HG03457 (cell line): Measurements from ENCODE around the gene KCNAB1.
A peak's percentile ranks its signal among the peaks of the same experiment; 100 is the strongest.

Experiments used
- ATAC-seq: cut with Tn5 transposase; IDR thresholded peaks from one replicate; pipeline ENCODE4 v1.9.1; 2021; ENCODE audit warnings: moderate number of reproducible peaks; ENCODE audit not compliant: unreplicated experiment

KCNAB1 gene

GRCh38 chr3:156527060-156527459, 406.7 kb downstream of the KCNAB1 start:
- ATAC-seq, result no peak

GRCh38 chr3:156530980-156531379, 410.6 kb downstream of the KCNAB1 start:
- ATAC-seq, result no peak

GRCh38 chr3:156532730-156533129, 412.4 kb downstream of the KCNAB1 start:
- no peak for ATAC-seq

- no peak for ATAC-seq
Observed at GRCh38 chr3:156533205-156533604, 412.8 kb downstream of the KCNAB1 start.

- no peak for ATAC-seq
Observed at GRCh38 chr3:156535162-156535627, 414.8 kb downstream of the KCNAB1 start.

GRCh38 chr3:156535798-156536197, 415.4 kb downstream of the KCNAB1 start:
- ATAC-seq, result no peak

GRCh38 chr3:156536524-156537316, 416.3 kb downstream of the KCNAB1 start:
- no peak for ATAC-seq

- ATAC-seq, result no peak
Observed at GRCh38 chr3:156539051-156539450, 418.7 kb downstream of the KCNAB1 start.

GRCh38 chr3:156539802-156540201, 419.4 kb downstream of the KCNAB1 start:
- no peak for ATAC-seq

GRCh38 chr3:156542101-156543042, 422.0 kb downstream of the KCNAB1 start:
- no peak for ATAC-seq

- ATAC-seq, result no peak
Observed at GRCh38 chr3:156543043-156543555, 422.7 kb downstream of the KCNAB1 start.

GRCh38 chr3:156547637-156548036, 427.3 kb downstream of the KCNAB1 start:
- no peak for ATAC-seq

GRCh38 chr3:156548041-156548687, 427.8 kb downstream of the KCNAB1 start:
- ATAC-seq, result no peak

GRCh38 chr3:156548902-156549301, 428.5 kb downstream of the KCNAB1 start:
- ATAC-seq, result no peak

- no peak for ATAC-seq
Observed at GRCh38 chr3:156551261-156551660, 430.9 kb downstream of the KCNAB1 start.

GRCh38 chr3:156551746-156552145, 431.4 kb downstream of the KCNAB1 start:
- no peak for ATAC-seq

GRCh38 chr3:156552973-156553372, 432.6 kb downstream of the KCNAB1 start:
- ATAC-seq, result no peak

GRCh38 chr3:156553705-156554356, 433.5 kb downstream of the KCNAB1 start:
- no peak for ATAC-seq

- no peak for ATAC-seq
Observed at GRCh38 chr3:156554515-156554841, 434.1 kb downstream of the KCNAB1 start.

GRCh38 chr3:156554842-156555687, 434.7 kb downstream of the KCNAB1 start, which contains the start of gene SSR3:
SSR3 (minus strand) TSS chr3:156555117; CDS start chr3:156555089, 28 bp downstream.
- peak; percentile 99 for ATAC-seq
